Natural killer cell (primary cell): ENCODE data around the gene MYO5A. TPM values are rescaled to one million over a fixed set of nuclear protein-coding genes. Genes with fewer than 3 reads are reported as not detected.

Experiments used
- ATAC-seq, 3 donors: fragments of 150-1000 bp in 2 of 3; fragments of 200-7000 bp in 1 of 3; cut with Tn5 transposase; 1 replicate in 1 of 3; 2 replicates in 2 of 3; pipeline ENCODE4 v1.10.0; 2021; ENCODE audit warnings: mild to moderate bottlenecking in 2 of 3, moderate library complexity in 2 of 3
- DNase-seq, 2 donors: peaks; one replicate each; pipeline versions ENCODE4 v3.0.0 to v3.0.0-alpha.2; 2013 to 2021; ENCODE audit warnings: mixed read lengths in 1 of 2
- H3K27ac ChIP-seq: one replicate; pipeline ENCODE4 v1.5.1; 2013; ENCODE audit warnings: mild to moderate bottlenecking, low read length
- H3K27me3 ChIP-seq: one replicate; pipeline ENCODE4 v1.6.1; 2013; ENCODE audit warnings: low read length; ENCODE audit not compliant: control insufficient read depth, insufficient read depth
- H3K36me3 ChIP-seq: one replicate; pipeline ENCODE4 v1.6.1; 2013; ENCODE audit warnings: low read length; ENCODE audit not compliant: control insufficient read depth, insufficient read depth
- H3K4me1 ChIP-seq: one replicate; pipeline ENCODE4 v1.6.1; 2013; ENCODE audit warnings: low read length; ENCODE audit not compliant: control insufficient read depth, insufficient read depth
- H3K4me3 ChIP-seq: one replicate; pipeline ENCODE4 v1.5.1; 2013; ENCODE audit warnings: low read length
- H3K9me3 ChIP-seq: one replicate; pipeline ENCODE4 v1.6.1; 2013; ENCODE audit warnings: low read length; ENCODE audit not compliant: control insufficient read depth, insufficient read depth
- H3K27ac Mint-ChIP-seq, 2 donors: one replicate each; pipeline ENCODE4 v1.8.0; 2022; ENCODE audit warnings: mild to moderate bottlenecking in 2 of 2, mixed read lengths in 2 of 2, moderate library complexity in 1 of 2
- H3K27me3 Mint-ChIP-seq, 2 donors: one replicate each; pipeline ENCODE4 v1.8.0; 2022; ENCODE audit warnings: low read depth in 2 of 2, mixed read lengths in 2 of 2
- H3K36me3 Mint-ChIP-seq: one replicate; pipeline ENCODE4 v1.8.0; 2022; ENCODE audit warnings: mixed read lengths
- H3K4me1 Mint-ChIP-seq, 2 donors: one replicate each; pipeline ENCODE4 v1.8.0; 2022; ENCODE audit warnings: mixed read lengths in 2 of 2
- H3K4me3 Mint-ChIP-seq: one replicate; pipeline ENCODE4 v1.8.0; 2022; ENCODE audit warnings: mild to moderate bottlenecking, moderate library complexity, mixed read lengths
- H3K9me3 Mint-ChIP-seq, 2 donors: one replicate each; pipeline ENCODE4 v1.8.0; 2022; ENCODE audit warnings: mixed read lengths in 2 of 2
- WGBS: methylation state at CpG from one replicate; pipeline ENCODE4 v1.1.7; 2013; ENCODE audit warnings: missing lambda C conversion rate; ENCODE audit not compliant: insufficient coverage; 5-methylcytosine and 5-hydroxymethylcytosine counted together
- intact Hi-C: fragments of 100-400 bp; cut with micrococcal nuclease; formaldehyde crosslinking; loops from one replicate; pipeline ENCODE4 v1.14.2; 2022
- total RNA-seq, 4 donors: library from RNA; stranded (reverse); fragments of 120-200 nt in 1 of 4; gene quantifications; one replicate each; pipeline versions ENCODE4 v1.2.3 to v1.2.4, GENCODE V29; 2013 to 2022
- TF ChIP-seq, protein P1 (sequence below): fragments of 200-600 bp; IDR thresholded peaks from one replicate; pipeline ENCODE4 v1.8.0; 2022; ENCODE audit warnings: antibody characterized with exemption

Gene MYO5A
- total RNA-seq, 3 donors from 2014 or later (not counting 1 experiment from before 2014, with no cell fraction given) = 42.8 to 51.5 (median 44.4) TPM

DNA sequence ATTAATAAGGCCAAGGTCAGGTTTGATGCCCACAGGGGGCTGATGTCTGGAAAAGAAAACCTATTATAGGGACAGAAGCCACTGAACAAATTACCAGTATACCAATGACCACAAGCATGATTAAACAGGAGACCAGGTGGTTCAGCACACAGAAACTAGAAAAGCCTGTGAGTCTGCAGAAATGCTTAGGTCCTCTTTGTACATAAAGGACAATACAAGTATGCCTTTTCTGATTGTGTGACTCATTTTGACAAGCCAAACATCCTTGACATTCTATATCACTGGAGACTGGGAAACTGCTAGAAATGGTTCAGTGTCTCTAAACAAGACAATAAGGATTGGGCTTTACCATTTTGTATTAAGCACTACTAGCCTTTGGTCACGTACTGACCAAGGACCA, 119.9 kb downstream of the MYO5A start:
- Mint-ChIP-seq H3K4me3 (no peak overlapping the region), H3K4me1 (no peaks in the 10 kb centered on the region), H3K27me3 (no peaks in the 10 kb centered on the region), H3K9me3 (no peaks in the 10 kb centered on the region), H3K27ac (no peak overlapping the region), H3K36me3 (peaks cover 9% of the 10 kb centered on the region)
- ATAC-seq = no peak
- H3K27ac ChIP-seq = no peak overlapping the region
- 95% methylated on average over 1 of the region's 1 CpG for WGBS
- intact Hi-C loops = no loop called here
- no peak overlapping the region for H3K4me3 ChIP-seq
- peaks cover 18% of the 10 kb centered on the region for H3K36me3 ChIP-seq
- no peaks in the 10 kb centered on the region for H3K4me1 ChIP-seq
- no peak for DNase-seq
- H3K27me3 ChIP-seq = no peaks in the 10 kb centered on the region
- no peaks in the 10 kb centered on the region for H3K9me3 ChIP-seq
- TF ChIP-seq, protein P1, sequence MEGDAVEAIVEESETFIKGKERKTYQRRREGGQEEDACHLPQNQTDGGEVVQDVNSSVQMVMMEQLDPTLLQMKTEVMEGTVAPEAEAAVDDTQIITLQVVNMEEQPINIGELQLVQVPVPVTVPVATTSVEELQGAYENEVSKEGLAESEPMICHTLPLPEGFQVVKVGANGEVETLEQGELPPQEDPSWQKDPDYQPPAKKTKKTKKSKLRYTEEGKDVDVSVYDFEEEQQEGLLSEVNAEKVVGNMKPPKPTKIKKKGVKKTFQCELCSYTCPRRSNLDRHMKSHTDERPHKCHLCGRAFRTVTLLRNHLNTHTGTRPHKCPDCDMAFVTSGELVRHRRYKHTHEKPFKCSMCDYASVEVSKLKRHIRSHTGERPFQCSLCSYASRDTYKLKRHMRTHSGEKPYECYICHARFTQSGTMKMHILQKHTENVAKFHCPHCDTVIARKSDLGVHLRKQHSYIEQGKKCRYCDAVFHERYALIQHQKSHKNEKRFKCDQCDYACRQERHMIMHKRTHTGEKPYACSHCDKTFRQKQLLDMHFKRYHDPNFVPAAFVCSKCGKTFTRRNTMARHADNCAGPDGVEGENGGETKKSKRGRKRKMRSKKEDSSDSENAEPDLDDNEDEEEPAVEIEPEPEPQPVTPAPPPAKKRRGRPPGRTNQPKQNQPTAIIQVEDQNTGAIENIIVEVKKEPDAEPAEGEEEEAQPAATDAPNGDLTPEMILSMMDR = no peak

DNA sequence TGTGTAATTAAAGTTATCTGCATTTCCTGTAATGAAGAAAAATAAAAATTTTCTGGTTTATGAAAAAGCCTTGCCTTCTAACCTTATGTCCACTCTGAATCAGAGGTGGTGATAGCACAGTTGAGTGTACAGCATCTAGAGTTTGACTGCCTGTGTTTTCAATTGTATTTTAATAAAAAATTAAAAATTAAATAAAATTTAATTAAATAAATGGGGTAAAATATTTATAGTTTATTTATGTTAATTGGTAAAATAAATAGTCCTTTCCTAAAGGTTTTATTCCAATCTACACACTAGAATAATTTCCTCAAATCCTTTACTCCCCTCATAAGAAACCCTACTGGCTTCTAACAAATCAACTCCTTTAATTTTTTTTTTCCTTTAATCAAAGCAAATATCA, 121.3 kb downstream of the MYO5A start:
- TF ChIP-seq, protein P1 = no peak
- no peaks in the 10 kb centered on the region for H3K27me3 ChIP-seq
- DNase-seq = no peak
- no peaks in the 10 kb centered on the region for H3K4me1 ChIP-seq
- H3K4me1 Mint-ChIP-seq = no peaks in the 10 kb centered on the region
- intact Hi-C loops = no loop called here
- no peaks in the 10 kb centered on the region for H3K9me3 Mint-ChIP-seq
- H3K4me3 ChIP-seq = no peak overlapping the region
- no peak overlapping the region for H3K4me3 Mint-ChIP-seq
- peaks cover 9% of the 10 kb centered on the region for H3K36me3 Mint-ChIP-seq
- no peak overlapping the region for H3K27ac ChIP-seq
- H3K27ac Mint-ChIP-seq = no peak overlapping the region
- H3K9me3 ChIP-seq = no peaks in the 10 kb centered on the region
- H3K36me3 ChIP-seq = peaks cover 22% of the 10 kb centered on the region
- no peaks in the 10 kb centered on the region for H3K27me3 Mint-ChIP-seq
- no peak for ATAC-seq

DNA sequence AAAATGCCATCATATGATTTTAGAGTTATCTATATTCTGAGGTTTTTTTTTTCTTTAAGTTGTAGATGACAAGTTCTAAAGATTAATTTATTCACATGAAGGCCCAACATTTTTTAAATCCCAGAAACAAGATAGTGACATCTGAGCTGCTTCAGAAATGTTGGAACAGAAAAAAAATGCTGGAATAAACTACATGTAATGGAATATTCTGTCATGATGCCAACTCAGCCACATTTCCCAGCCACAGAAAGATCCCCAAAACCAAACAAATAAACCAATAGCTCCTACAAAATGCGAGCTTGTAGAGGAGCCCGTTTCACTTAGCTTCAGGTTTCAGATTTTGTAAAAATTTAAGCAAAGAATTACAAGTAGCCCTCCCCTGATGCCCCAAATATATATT, 122.1 kb downstream of the MYO5A start:
- H3K9me3 Mint-ChIP-seq = no peaks in the 10 kb centered on the region
- Histone ChIP-seq H3K4me3 (no peak overlapping the region), H3K36me3 (peaks cover 22% of the 10 kb centered on the region), H3K4me1 (no peaks in the 10 kb centered on the region), H3K27ac (no peak overlapping the region), H3K9me3 (no peaks in the 10 kb centered on the region), H3K27me3 (no peaks in the 10 kb centered on the region)
- intact Hi-C loops = no loop called here
- no peak overlapping the region for H3K27ac Mint-ChIP-seq
- no peaks in the 10 kb centered on the region for H3K27me3 Mint-ChIP-seq
- ATAC-seq = no peak
- 100% methylated on average over 2 of the region's 2 CpGs for WGBS
- H3K4me3 Mint-ChIP-seq = no peak overlapping the region
- DNase-seq = no peak
- TF ChIP-seq, protein P1 = no peak
- peaks cover 9% of the 10 kb centered on the region for H3K36me3 Mint-ChIP-seq
- no peaks in the 10 kb centered on the region for H3K4me1 Mint-ChIP-seq

DNA sequence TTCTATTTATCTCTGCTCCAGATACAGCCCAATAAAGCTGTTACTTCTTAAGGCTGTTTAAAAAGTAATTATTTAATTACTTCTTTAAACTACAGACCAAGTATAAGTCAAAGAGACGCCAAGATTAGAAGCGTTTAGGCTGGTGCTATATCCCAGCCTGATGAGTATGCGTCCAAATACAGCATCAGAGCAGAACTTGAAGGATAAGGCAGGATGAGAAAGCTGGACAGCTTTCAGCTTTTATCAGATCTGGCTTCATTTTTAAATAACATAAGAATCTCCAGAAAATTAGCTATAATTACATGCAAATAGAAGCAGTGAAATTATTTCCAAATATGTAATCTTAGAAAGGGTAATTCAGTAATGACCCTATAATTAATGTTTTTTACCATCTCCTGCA, 122.8 kb downstream of the MYO5A start:
- H3K27ac ChIP-seq = no peak overlapping the region
- no peak overlapping the region for H3K4me3 ChIP-seq
- DNase-seq (no peak), ATAC-seq (no peak)
- H3K4me3 Mint-ChIP-seq = no peak overlapping the region
- H3K9me3 ChIP-seq = no peaks in the 10 kb centered on the region
- H3K4me1 ChIP-seq = no peaks in the 10 kb centered on the region
- no peak overlapping the region for H3K27ac Mint-ChIP-seq
- peaks cover 22% of the 10 kb centered on the region for H3K36me3 ChIP-seq
- TF ChIP-seq, protein P1 = no peak
- no peaks in the 10 kb centered on the region for H3K4me1 Mint-ChIP-seq
- no peaks in the 10 kb centered on the region for H3K9me3 Mint-ChIP-seq
- peaks cover 9% of the 10 kb centered on the region for H3K36me3 Mint-ChIP-seq
- 97% methylated on average over 3 of the region's 3 CpGs for WGBS
- intact Hi-C loops = no loop called here
- no peaks in the 10 kb centered on the region for H3K27me3 Mint-ChIP-seq
- no peaks in the 10 kb centered on the region for H3K27me3 ChIP-seq
